AG04450 (cell line): Measurements from ENCODE around the gene CLCNKB. TPM values are rescaled to one million over a fixed set of nuclear protein-coding genes. Genes with fewer than 3 reads are reported as not detected.
"Not testable (repeated sequence)": the region's sequence is repeated elsewhere in the genome, so short reads cannot be mapped to it uniquely, and the experiment has no call there.

Experiments used
- CTCF ChIA-PET: fragments of 300-600, 350-600 bp; formaldehyde crosslinking; extraction: SDS; loops from one replicate; lab custom pipeline; 2022; ENCODE audit warnings: antibody characterized with exemption, inconsistent platforms; lab: Charles Lee
- POLR2A ChIA-PET: fragments of 350-600 bp; formaldehyde crosslinking; extraction: SDS; loops from one replicate; lab custom pipeline; 2021; ENCODE audit warnings: antibody characterized with exemption, inconsistent platforms; lab: Yijun Ruan, JAX
- DNase-seq: peaks from one replicate; pipeline ENCODE4 v3.0.0-alpha.2; 2011; ENCODE audit warnings: low read depth, low spot score
- H3K27ac ChIP-seq: one replicate; pipeline ENCODE4 v1.5.1; 2012; ENCODE audit warnings: low read depth, low read length, control low read depth
- H3K27me3 ChIP-seq: one replicate; pipeline ENCODE4 v1.6.0; 2012; ENCODE audit warnings: low read length; ENCODE audit not compliant: control insufficient read depth, insufficient read depth
- H3K4me3 ChIP-seq: 2 replicates; pipeline ENCODE4 v1.5.1; 2011; ENCODE audit warnings: mild to moderate bottlenecking, low read depth, low read length, control low read depth
- H3K9me3 ChIP-seq: 2 replicates; pipeline ENCODE4 v1.5.1; 2012; ENCODE audit warnings: low read length; ENCODE audit not compliant: control insufficient read depth, insufficient read depth
- polyA plus RNA-seq: library from polyadenylated mRNA; depleted of rRNA; stranded (reverse); fragments of >200 nt; gene quantifications from 2 replicates; pipeline ENCODE4 v1.2.3, GENCODE V29; 2011
- TF ChIP-seq, protein P1 (sequence below): IDR thresholded peaks from 2 replicates; pipeline ENCODE4 v1.5.1; 2011; ENCODE audit warnings: low read depth, low read length, control low read depth, inconsistent platforms

CLCNKB gene
- polyA plus RNA-seq, 1 experiment: 0.21 TPM

GRCh38 chr1:15997637-15998280, 45.8 kb upstream of the CLCNKB start:
- H3K27ac ChIP-seq: no peak overlapping the region
- no peaks in the 10 kb centered on the region for H3K9me3 ChIP-seq
- no peaks in the 10 kb centered on the region for H3K27me3 ChIP-seq
- DNase-seq: no peak
- H3K4me3 ChIP-seq: no peak overlapping the region
- TF ChIP-seq, protein P1, sequence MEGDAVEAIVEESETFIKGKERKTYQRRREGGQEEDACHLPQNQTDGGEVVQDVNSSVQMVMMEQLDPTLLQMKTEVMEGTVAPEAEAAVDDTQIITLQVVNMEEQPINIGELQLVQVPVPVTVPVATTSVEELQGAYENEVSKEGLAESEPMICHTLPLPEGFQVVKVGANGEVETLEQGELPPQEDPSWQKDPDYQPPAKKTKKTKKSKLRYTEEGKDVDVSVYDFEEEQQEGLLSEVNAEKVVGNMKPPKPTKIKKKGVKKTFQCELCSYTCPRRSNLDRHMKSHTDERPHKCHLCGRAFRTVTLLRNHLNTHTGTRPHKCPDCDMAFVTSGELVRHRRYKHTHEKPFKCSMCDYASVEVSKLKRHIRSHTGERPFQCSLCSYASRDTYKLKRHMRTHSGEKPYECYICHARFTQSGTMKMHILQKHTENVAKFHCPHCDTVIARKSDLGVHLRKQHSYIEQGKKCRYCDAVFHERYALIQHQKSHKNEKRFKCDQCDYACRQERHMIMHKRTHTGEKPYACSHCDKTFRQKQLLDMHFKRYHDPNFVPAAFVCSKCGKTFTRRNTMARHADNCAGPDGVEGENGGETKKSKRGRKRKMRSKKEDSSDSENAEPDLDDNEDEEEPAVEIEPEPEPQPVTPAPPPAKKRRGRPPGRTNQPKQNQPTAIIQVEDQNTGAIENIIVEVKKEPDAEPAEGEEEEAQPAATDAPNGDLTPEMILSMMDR: no peak
- ChIA-PET CTCF (interaction anchor here (1.1 to 1.6 kb wide), 4 partner anchors 10 to 206 kb away, joined by 3 to 10 read pairs (median 7); no protein-coding TSS in a partner anchor), POLR2A (interaction anchor here (0.9 kb wide), 1 partner anchor 163 kb away, joined by 3 read pairs; no protein-coding TSS in a partner anchor)

DNA sequence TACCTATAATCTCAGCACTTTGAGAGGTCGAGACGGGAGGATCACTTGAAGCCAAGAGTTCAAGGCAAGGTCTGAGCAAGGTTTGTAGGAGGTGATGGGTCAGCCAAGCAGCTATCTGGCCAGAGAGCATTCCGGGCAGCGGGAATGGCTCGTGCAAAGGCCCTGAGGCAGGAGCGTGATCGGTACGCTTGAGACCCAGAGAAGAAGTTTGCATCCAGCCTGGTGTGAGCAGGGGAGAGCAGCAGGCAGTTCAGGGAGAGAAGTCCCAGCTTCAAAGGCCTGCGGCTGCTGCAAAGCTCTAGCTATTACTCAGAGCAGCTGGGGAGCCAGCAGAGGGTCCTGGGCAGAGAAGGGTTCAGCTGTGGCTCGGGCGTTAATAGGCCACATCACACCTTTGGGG, 44.7 kb upstream of the CLCNKB start:
- TF ChIP-seq, protein P1: no peak
- no peak for DNase-seq
- POLR2A ChIA-PET: no interaction called here
- CTCF ChIA-PET: interaction anchor here (1.0 to 1.5 kb wide), 2 partner anchors 10 to 183 kb away, joined by 4 read pairs; no protein-coding TSS in a partner anchor
- H3K4me3 ChIP-seq: no peak overlapping the region
- no peaks in the 10 kb centered on the region for H3K9me3 ChIP-seq
- no peak overlapping the region for H3K27ac ChIP-seq
- H3K27me3 ChIP-seq: no peaks in the 10 kb centered on the region

DNA sequence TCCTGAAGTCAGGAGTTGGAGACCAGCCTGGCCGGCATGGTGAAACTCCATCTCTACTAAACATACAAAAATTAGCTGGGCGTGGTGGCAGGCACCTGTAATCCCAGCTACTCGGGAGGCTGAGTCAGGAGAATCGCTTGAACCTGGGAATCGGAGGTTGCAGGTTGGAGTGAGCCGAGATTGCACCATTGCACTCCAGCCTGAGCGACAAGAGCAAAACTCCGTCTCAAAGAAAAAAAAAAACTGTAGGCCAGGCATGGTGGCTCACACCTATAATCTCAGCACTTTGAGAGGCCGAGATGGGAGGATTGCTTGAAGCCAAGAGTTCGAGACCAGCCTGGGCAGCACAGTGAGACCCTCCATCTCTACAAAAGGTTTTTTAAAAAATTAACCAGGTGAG, 42.3 kb upstream of the CLCNKB start:
- DNase-seq, H3K27ac ChIP-seq, H3K27me3 ChIP-seq, H3K9me3 ChIP-seq, H3K4me3 ChIP-seq, POLR2A ChIA-PET: not testable (repeated sequence)
- CTCF ChIA-PET: interaction anchor here (0.5 to 2.3 kb wide), 4 partner anchors 85 to 210 kb away, joined by 4 to 9 read pairs (median 5); no protein-coding TSS in a partner anchor

DNA sequence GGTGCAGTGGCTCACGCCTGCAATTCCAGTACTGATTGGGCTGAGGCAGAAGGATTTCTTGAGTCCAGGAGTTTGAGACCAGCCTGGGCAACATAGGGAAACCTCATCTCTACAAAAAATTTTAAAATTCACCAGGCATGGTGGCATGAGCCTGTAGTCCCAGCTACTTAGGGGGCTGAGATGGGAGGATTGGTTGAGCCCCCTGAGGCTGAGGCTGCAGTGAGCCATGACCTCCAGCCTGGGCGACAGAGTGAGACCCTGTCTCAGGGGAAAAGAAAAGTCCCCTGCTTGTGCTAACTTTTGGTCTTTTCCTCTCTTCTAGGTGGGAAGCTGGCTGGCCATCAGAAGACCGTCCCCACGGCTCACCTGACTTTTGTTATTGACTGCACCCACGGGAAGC, 38.0 kb upstream of the CLCNKB start:
- POLR2A ChIA-PET: interaction anchor here (0.6 kb wide), 1 partner anchor 51 kb away, joined by 3 read pairs; no protein-coding TSS in a partner anchor
- H3K27me3 ChIP-seq: no peaks in the 10 kb centered on the region
- CTCF ChIA-PET: interaction anchor here (1.2 to 5.7 kb wide), 4 partner anchors 10 to 211 kb away, joined by 4 to 31 read pairs (median 6); no protein-coding TSS in a partner anchor
- no peak for DNase-seq
- TF ChIP-seq, protein P1: no peak
- H3K4me3 ChIP-seq: no peak overlapping the region
- H3K27ac ChIP-seq: no peak overlapping the region
- H3K9me3 ChIP-seq: no peaks in the 10 kb centered on the region; the same call in 1 of the 2 replicates

GRCh38 chr1:16006010-16006409, 37.6 kb upstream of the CLCNKB start:
- ChIA-PET CTCF (interaction anchor here (1.2 to 5.7 kb wide), 4 partner anchors 11 to 212 kb away, joined by 4 to 31 read pairs (median 6); no protein-coding TSS in a partner anchor), POLR2A (no interaction called here)
- no peak overlapping the region for H3K4me3 ChIP-seq
- no peaks in the 10 kb centered on the region; the same call in 1 of the 2 replicates for H3K9me3 ChIP-seq
- H3K27ac ChIP-seq: no peak overlapping the region
- no peak for DNase-seq
- TF ChIP-seq, protein P1: no peak
- H3K27me3 ChIP-seq: no peaks in the 10 kb centered on the region
